ENCODE results near the gene ANKH.

The ANKH gene

GRCh38 chr5:14787801-14788579 is 83.6 kb downstream of the ANKH start:
- DNase-seq (ENCODE audit: extremely low read depth, low read depth), result no peak
- no peak for TF ChIP-seq CTCF (IDR thresholded peaks at IDR 0.05; ENCODE audit: low read depth, low read length)

GRCh38 chr5:14783691-14784090 is 87.9 kb downstream of the ANKH start:
- TF ChIP-seq CTCF (IDR thresholded peaks at IDR 0.05; ENCODE audit: low read depth, low read length), result no peak
- no peak for DNase-seq (ENCODE audit: extremely low read depth, low read depth)

- no peak for DNase-seq (ENCODE audit: extremely low read depth, low read depth)
- TF ChIP-seq CTCF (IDR thresholded peaks at IDR 0.05; ENCODE audit: low read depth, low read length), result no peak
These were observed 89.0 kb downstream of the ANKH start for GRCh38 chr5:14782591-14782990.

GRCh38 chr5:14781106-14781505 is 90.5 kb downstream of the ANKH start:
- DNase-seq (ENCODE audit: extremely low read depth, low read depth), result no peak
- TF ChIP-seq CTCF (IDR thresholded peaks at IDR 0.05; ENCODE audit: low read depth, low read length), result no peak

GRCh38 chr5:14779975-14780374 is 91.6 kb downstream of the ANKH start:
- TF ChIP-seq CTCF (IDR thresholded peaks at IDR 0.05; ENCODE audit: low read depth, low read length), result no peak
- DNase-seq (ENCODE audit: extremely low read depth, low read depth), result no peak

- no peak for DNase-seq (ENCODE audit: extremely low read depth, low read depth)
- no peak for TF ChIP-seq CTCF (IDR thresholded peaks at IDR 0.05; ENCODE audit: low read depth, low read length)
These were observed 92.8 kb downstream of the ANKH start for GRCh38 chr5:14778792-14779070.

GRCh38 chr5:14777932-14778791 is 93.4 kb downstream of the ANKH start:
- no peak for DNase-seq (ENCODE audit: extremely low read depth, low read depth)
- TF ChIP-seq CTCF (IDR thresholded peaks at IDR 0.05; ENCODE audit: low read depth, low read length), result no peak

Data from AG09319 (cell line).